T follicular helper cell (primary cell): Measurements from ENCODE around the gene ETV5.
"Not testable (repeated sequence)": the region's sequence is repeated elsewhere in the genome, so short reads cannot be mapped to it uniquely, and the experiment has no call there.

ENCODE experiments used
- DNase-seq: peaks from one replicate; pipeline ENCODE4 v3.0.0-alpha.2; 2020; ENCODE audit warnings: low read depth

ETV5 gene

DNA sequence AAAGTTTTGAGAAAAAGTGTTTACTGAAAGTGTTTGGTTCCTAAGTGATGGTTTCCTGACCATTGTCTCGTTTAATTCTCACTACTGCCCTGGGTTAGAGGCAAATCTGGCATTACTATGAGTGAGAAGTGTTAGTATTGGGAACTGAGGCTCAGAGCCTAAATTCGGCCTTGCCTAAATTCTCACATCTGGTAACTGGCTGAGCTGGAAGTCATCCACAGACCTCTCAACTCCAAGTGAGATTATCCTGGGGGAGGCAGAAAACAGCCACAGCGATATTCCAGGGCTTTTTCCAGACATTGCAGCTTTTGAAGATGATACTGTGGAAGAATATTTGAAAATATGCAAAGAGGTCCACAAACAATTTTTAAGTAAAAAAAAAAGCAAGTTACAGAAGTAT, 86.0 kb downstream of the ETV5 start:
- no peak for DNase-seq

- DNase-seq, result no peak
Measured at GRCh38 chr3:186021673-186022362, 87.1 kb downstream of the ETV5 start.

DNA sequence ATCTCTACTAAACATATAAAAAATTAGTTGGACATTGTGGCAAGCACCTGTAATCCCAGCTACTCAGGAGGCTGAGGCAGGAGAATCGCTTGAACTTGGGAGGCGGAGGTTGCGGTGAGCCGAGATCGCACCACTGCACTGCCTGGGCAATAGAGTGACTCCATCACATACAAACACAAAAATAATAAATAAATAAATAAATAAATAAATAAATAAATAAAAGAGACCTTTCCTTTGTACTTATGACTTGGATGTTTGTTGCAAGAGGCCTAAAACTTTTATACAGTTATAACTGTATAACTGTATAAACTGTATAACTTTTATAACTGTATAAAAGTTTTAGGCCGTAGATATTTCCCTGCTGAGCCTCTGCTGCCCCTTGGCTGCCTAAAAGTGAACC, 87.6 kb downstream of the ETV5 start:
- not testable (repeated sequence) for DNase-seq

DNA sequence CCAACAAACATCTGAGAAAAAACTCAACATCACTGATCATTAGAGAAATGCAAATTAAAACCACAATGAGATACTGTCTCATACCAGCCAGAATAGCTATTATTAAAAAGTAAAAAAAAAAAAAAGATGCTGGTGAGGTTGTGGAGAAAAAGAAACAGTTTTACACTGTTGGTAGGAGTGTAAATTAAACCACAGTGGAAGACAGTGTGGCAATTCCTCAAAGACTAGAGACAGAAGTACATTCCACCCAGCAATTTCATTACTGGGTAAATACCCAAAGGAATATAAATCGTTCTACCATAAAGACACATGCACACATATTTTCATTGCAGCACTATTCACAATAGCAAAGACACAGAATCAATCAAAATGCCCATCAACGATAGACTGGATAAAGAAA, 89.6 kb downstream of the ETV5 start:
- not testable (repeated sequence) for DNase-seq

DNA sequence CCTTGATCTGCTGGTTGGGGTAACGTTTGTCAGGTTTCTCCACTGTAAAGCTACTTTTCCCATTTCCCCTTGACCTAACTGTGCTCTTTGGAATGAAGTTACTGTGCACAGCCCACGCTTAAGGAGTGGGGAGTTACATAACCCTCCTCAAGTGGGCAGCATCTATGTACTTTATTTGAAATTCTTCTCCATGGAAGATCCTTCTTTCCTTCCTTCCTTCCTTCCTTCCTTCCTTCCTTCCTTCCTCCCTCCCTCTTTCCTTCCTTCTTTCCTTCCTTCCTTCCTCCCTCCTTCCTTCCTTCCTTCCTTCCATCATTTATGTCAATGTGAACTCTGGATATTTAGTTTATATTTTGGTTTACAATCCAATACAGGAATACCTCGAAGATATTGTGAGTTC, 94.0 kb downstream of the ETV5 start:
- DNase-seq, result no peak

- no peak for DNase-seq
Measured at GRCh38 chr3:186013312-186013711, 95.6 kb downstream of the ETV5 start.

DNA sequence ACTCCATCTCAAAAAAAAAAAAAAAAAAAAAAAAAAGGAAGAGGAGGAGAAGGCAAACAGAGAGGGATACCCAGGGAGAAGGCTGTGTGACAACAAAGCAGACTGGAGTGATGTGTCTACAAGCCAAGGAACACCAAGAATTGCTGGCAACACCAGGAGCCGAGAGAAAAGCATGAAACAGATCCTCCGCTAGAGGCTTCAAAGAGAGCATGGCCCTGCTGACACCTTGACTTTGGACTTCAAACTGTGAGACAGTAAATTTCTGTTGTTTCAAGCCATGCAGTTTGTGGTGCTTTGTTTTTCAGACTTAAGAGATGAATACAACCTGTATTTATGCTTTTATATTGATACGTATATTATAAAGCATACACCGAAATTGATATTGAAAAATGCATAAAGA, 96.8 kb downstream of the ETV5 start:
- DNase-seq, result no peak

GRCh38 chr3:186004671-186005070, 104.2 kb downstream of the ETV5 start:
- no peak for DNase-seq

DNA sequence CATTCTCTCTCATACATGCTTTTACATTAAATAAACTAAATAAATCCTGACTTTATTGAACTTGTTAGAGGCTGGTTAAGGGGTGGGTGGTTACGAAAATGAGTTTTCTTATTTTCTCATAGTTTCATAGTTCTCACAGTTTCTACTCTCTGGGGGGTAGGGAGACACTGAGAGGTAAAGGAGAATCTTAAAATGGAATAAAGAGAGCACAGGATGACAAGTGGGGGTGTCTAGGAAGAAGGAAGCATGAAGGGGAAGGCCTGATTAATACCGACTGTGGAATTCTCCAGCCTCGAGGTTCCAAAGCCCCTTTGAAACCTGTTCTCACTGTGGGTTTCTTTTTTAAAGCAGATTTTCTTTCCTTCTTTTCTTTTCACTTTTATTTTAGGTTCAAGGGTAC, 104.7 kb downstream of the ETV5 start:
- DNase-seq, result no peak

GRCh38 chr3:186003610-186004009, 105.3 kb downstream of the ETV5 start:
- DNase-seq, result no peak

DNA sequence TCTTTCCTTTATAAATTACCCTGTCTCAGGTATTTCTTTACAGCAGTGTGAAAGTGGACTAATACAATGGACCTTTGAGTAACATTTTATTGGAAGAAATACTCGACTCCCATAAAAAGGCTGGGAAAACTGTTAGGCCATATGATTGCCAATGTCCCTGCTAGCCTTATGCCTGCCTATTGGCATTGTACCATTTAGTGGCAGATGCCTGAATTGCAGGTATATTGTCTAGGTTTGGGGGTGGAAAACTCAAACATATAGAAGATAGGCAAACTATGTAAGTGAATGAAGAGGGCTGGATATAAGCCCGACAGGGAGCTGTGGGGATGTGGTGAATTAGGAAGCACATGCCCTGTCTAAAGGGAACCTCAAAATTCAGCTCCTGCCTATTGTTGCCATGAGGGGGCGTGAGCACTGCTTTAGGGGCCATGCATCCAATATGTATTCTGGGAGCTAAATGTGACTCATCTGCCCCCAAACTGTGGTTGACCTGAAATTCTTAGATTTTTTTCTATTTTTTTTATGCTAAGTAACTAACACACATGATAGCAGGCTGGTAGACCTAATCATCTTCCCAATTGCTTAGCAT, 105.9 kb downstream of the ETV5 start:
- no peak for DNase-seq

GRCh38 chr3:186001842-186002241, 107.0 kb downstream of the ETV5 start:
- no peak for DNase-seq

DNA sequence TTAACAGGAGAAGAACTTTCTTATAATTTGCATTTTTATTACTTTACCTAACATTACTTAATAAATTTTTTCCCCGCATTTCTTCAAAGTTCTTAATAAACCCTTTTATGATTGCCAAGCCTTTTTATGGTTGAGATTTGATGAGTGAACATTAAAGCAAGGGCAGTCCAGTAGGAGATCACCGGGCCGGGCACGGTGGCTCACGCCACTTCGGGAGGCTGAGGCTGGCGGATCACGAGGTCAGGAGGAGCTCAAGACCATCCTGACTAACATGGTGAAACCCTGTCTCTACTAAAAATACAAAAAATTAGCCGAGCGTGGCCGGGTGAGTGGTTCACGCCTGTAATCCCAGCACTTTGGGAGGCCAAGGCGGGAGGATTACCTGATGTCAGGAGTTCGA, 109.7 kb downstream of the ETV5 start:
- no peak for DNase-seq

- no peak for DNase-seq
Measured at GRCh38 chr3:185998136-185998535, 110.8 kb downstream of the ETV5 start.

DNA sequence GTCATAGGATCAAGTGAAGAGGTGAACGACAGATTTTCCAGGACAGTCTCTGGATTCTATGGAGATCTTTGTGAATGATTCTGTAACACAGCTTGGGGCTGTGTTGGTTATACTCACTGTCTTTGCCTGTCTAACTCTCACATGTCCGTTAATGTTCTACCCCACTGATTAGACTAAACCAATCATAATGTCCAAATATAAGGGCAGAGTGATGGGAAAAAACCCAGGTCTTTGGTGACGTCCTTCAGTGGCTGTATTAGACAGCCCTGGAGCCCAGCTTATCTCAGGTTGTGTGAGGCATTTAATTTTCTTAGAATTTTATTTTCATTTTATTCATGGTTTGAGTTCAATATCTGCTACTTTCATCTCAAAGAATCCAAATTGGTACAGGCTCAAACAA, 111.8 kb downstream of the ETV5 start:
- no peak for DNase-seq
